Adrenal gland (tissue), 5 donors: ENCODE measurements around the gene LOC128125822.

ENCODE experiments used
- CTCF ChIP-seq, 6 experiments: fragments of 450-650 bp in 4 of 6; fragments of 200-600 bp in 2 of 6; sonication (generic) in 1 of 6; IDR thresholded peaks; 1 replicate in 5 of 6; 2 replicates in 1 of 6; pipeline versions ENCODE4 v1.5.1 to v1.8.0; 2016 to 2021; ENCODE audit warnings: antibody characterized with exemption in 6 of 6, mild to moderate bottlenecking in 2 of 6, moderate library complexity in 1 of 6
- POLR2A ChIP-seq, 2 donors: fragments of 450-650 bp; IDR thresholded peaks; one replicate each; pipeline ENCODE4 v1.6.1; 2017; ENCODE audit warnings: antibody characterized with exemption in 2 of 2, mild to moderate bottlenecking in 2 of 2, moderate library complexity in 1 of 2
- donor health status: DM: no; HTN: no; CAD: no.

GRCh38 chr6:63582579-63583231 lies 10.4 kb downstream of the LOC128125822 start:
- TF ChIP-seq CTCF (IDR thresholded peaks at IDR 0.05) (no peak), POLR2A (IDR thresholded peaks at IDR 0.05) (no peak)
